GM23338 (cell line): ENCODE results near the gene TIA1. TPM values are rescaled to one million over a fixed set of nuclear protein-coding genes. Genes with fewer than 3 reads are reported as not detected.

Experiments used
- ATAC-seq: fragments of 200-7000 bp; cut with Tn5 transposase; 3 replicates; pipeline ENCODE4 v1.9.1; 2020
- DNase-seq: peaks from one replicate; pipeline ENCODE4 v3.0.0-alpha.2; 2015; ENCODE audit warnings: low spot score
- H2AFZ ChIP-seq: fragments of 200-600 bp; sonication (generic); 2 replicates; pipeline ENCODE4 v1.8.0; 2016; ENCODE audit warnings: antibody characterized with exemption, mild to moderate bottlenecking, moderate library complexity
- H3F3A ChIP-seq: fragments of 200-600 bp; sonication (generic); replicated peaks from 2 replicates; pipeline ENCODE4 v1.8.0; 2017; ENCODE audit warnings: antibody characterized with exemption, mixed run types, low read depth
- H3K27ac ChIP-seq: fragments of 200-600 bp; sonication (generic); 2 replicates; pipeline ENCODE4 v1.6.1; 2016; ENCODE audit warnings: low read depth
- H3K27me3 ChIP-seq: fragments of 200-600 bp; sonication (generic); 2 replicates; pipeline ENCODE4 v1.8.0; 2016; ENCODE audit warnings: mild to moderate bottlenecking, mixed run types, moderate library complexity; ENCODE audit not compliant: insufficient read depth
- H3K36me3 ChIP-seq: fragments of 200-600 bp; sonication (generic); 2 replicates; pipeline ENCODE4 v1.8.0; 2016; ENCODE audit warnings: mild to moderate bottlenecking; ENCODE audit not compliant: insufficient read depth
- H3K4me1 ChIP-seq: fragments of 200-600 bp; sonication (generic); 2 replicates; pipeline ENCODE4 v1.8.0; 2016; ENCODE audit warnings: mild to moderate bottlenecking, moderate library complexity; ENCODE audit not compliant: insufficient read depth
- H3K4me2 ChIP-seq: fragments of 200-600 bp; sonication (generic); 2 replicates; pipeline ENCODE4 v1.7.1; 2017; ENCODE audit warnings: mixed run types
- H3K4me3 ChIP-seq: fragments of 200-600 bp; sonication (generic); 2 replicates; pipeline ENCODE4 v1.6.1; 2016; ENCODE audit warnings: mixed run types
- H3K79me2 ChIP-seq: fragments of 200-600 bp; sonication (generic); replicated peaks from 2 replicates; pipeline ENCODE4 v1.8.0; 2017; ENCODE audit warnings: mild to moderate bottlenecking; ENCODE audit not compliant: insufficient read depth
- H3K9me2 ChIP-seq: fragments of 200-600 bp; sonication (generic); 2 replicates; pipeline ENCODE4 v1.8.0; 2017; ENCODE audit not compliant: insufficient read depth
- H4K20me1 ChIP-seq: fragments of 200-600 bp; sonication (generic); replicated peaks from 2 replicates; pipeline ENCODE4 v1.8.0; 2017; ENCODE audit warnings: mild to moderate bottlenecking; ENCODE audit not compliant: insufficient read depth
- H3K27ac Mint-ChIP-seq: 2 replicates; pipeline ENCODE4 v1.8.0; 2020; ENCODE audit warnings: inconsistent platforms, mild to moderate bottlenecking, moderate library complexity, mixed read lengths
- H3K27me3 Mint-ChIP-seq: 3 replicates; pipeline ENCODE4 v1.8.0; 2022; ENCODE audit warnings: low read depth, mild to moderate bottlenecking, moderate library complexity, mixed read lengths, inconsistent platforms; ENCODE audit not compliant: insufficient read depth, poor library complexity
- H3K36me3 Mint-ChIP-seq: 3 replicates; pipeline ENCODE4 v1.8.0; 2021; ENCODE audit warnings: low read depth, mild to moderate bottlenecking, inconsistent platforms, moderate library complexity, mixed read lengths
- H3K4me1 Mint-ChIP-seq: 3 replicates; pipeline ENCODE4 v1.8.0; 2020; ENCODE audit warnings: mild to moderate bottlenecking, inconsistent platforms, mixed read lengths
- H3K4me3 Mint-ChIP-seq: 3 replicates; pipeline ENCODE4 v1.8.0; 2021; ENCODE audit warnings: moderate library complexity, mild to moderate bottlenecking, inconsistent platforms, mixed read lengths
- H3K9me3 Mint-ChIP-seq: 3 replicates; pipeline ENCODE4 v1.8.0; 2020; ENCODE audit warnings: moderate library complexity, mild to moderate bottlenecking, inconsistent platforms, mixed read lengths
- CREB1 ChIP-seq: fragments of 250-450 bp; sonication (Bioruptor Pico); IDR thresholded peaks from 2 replicates; pipeline ENCODE4 v1.5.0; 2020; ENCODE audit warnings: low read depth, mild to moderate bottlenecking, moderate library complexity
- EZH2 ChIP-seq: fragments of 200-600 bp; sonication (generic); IDR thresholded peaks from one replicate; pipeline ENCODE4 v1.8.0; 2017; ENCODE audit warnings: antibody characterized with exemption, mild to moderate bottlenecking, low read depth; ENCODE audit not compliant: unreplicated experiment
- NANOG ChIP-seq: IDR thresholded peaks from 2 replicates; pipeline ENCODE4 v1.6.1; 2016; ENCODE audit warnings: antibody characterized with exemption, borderline replicate concordance
- POLR2AphosphoS5 ChIP-seq: IDR thresholded peaks from 2 replicates; pipeline ENCODE4 v1.6.1; 2016; ENCODE audit warnings: antibody characterized with exemption, low read depth
- REST ChIP-seq: IDR thresholded peaks from one replicate; pipeline ENCODE4 v1.6.1; 2018; ENCODE audit warnings: antibody characterized with exemption; ENCODE audit not compliant: unreplicated experiment
- STAT1 ChIP-seq: IDR thresholded peaks from one replicate; pipeline ENCODE4 v1.6.1; 2016; ENCODE audit warnings: antibody characterized with exemption; ENCODE audit not compliant: unreplicated experiment
- ZNF114 ChIP-seq: fragments of 250-450 bp; sonication (Bioruptor Pico); IDR thresholded peaks from 2 replicates; pipeline ENCODE4 v1.5.0; 2020; ENCODE audit warnings: mild to moderate bottlenecking, moderate library complexity
- ZNF462 ChIP-seq: fragments of 250-450 bp; sonication (Bioruptor Pico); IDR thresholded peaks from 2 replicates; pipeline ENCODE4 v1.5.0; 2020; ENCODE audit warnings: mild to moderate bottlenecking, moderate library complexity
- polyA plus RNA-seq: library from polyadenylated mRNA; unstranded; fragments of >200 nt; fragmentation: Nextera tagmentation; extraction: Ambion mirVana; gene quantifications from 2 replicates; pipeline ENCODE4 v1.2.1, GENCODE V29; 2016
- total RNA-seq: library from RNA; depleted of rRNA; stranded (reverse); fragments of >200 nt; shearing (Covaris generic); gene quantifications from 2 replicates; pipeline ENCODE4 v1.2.3, GENCODE V29; 2014

The TIA1 gene
- total and polyA plus RNA-seq, 2 experiments from 2014 or later = 130 to 179 TPM

GRCh38 chr2:70201831-70202230 lies 46.6 kb downstream of the TIA1 start (continued):
- TF ChIP-seq ZNF462 (CRISPR knock-in tag) = no peak
- TF ChIP-seq CREB1 = no peak
- TF ChIP-seq NANOG = no peak
- no peak for TF ChIP-seq REST

GRCh38 chr2:70201225-70201768 lies 47.1 kb downstream of the TIA1 start:
- H3K27ac ChIP-seq = no peak overlapping the region
- H4K20me1 ChIP-seq = no peaks in the 10 kb centered on the region
- H3K9me2 ChIP-seq = no peaks in the 10 kb centered on the region
- DNase-seq = no peak
- Mint-ChIP-seq H3K27me3 (peaks cover 12% of the 10 kb centered on the region), H3K4me1 (no peaks in the 10 kb centered on the region), H3K4me3 (no peak overlapping the region), H3K27ac (no peak overlapping the region), H3K36me3 (no peaks in the 10 kb centered on the region), H3K9me3 (no peaks in the 10 kb centered on the region)
- no peak overlapping the region for H2AFZ ChIP-seq
- H3K4me1 ChIP-seq = no peaks in the 10 kb centered on the region
- no peak for ATAC-seq
- H3K27me3 ChIP-seq = no peaks in the 10 kb centered on the region
- H3K4me2 ChIP-seq = no peak overlapping the region
- no peaks in the 10 kb centered on the region for H3K79me2 ChIP-seq
- H3K36me3 ChIP-seq = no peaks in the 10 kb centered on the region
- 0 out of 2 replicates have a peak, but pooled peaks cover 9% of the 10 kb centered on the region for H3F3A ChIP-seq
- no peak overlapping the region for H3K4me3 ChIP-seq
- no peak for TF ChIP-seq POLR2AphosphoS5
- no peak for TF ChIP-seq STAT1
- TF ChIP-seq NANOG = no peak
- no peak for TF ChIP-seq ZNF114 (CRISPR knock-in tag)
- no peak for TF ChIP-seq REST
- TF ChIP-seq EZH2 = no peak
